Renal cortical epithelial cell (primary cell): ENCODE measurements around the gene PNMA6E. TPM values are rescaled to one million over a fixed set of nuclear protein-coding genes. Genes with fewer than 3 reads are reported as not detected.

Source experiments
- DNase-seq: peaks from one replicate; pipeline ENCODE4 v3.0.0-alpha.2; 2011; ENCODE audit warnings: low read depth
- total RNA-seq: library from RNA; depleted of rRNA; stranded (reverse); fragments of >200 nt; gene quantifications from 2 replicates; pipeline ENCODE4 v1.2.3, GENCODE V29; 2014

Gene PNMA6E
- total RNA-seq, 1 donor from 2014 or later, result 0.05 TPM

- no peak for DNase-seq
These were observed 47.7 kb downstream of the PNMA6E start for GRCh38 chrX:153353416-153353815.

- DNase-seq, result no peak
These were observed 48.3 kb downstream of the PNMA6E start for GRCh38 chrX:153352858-153353257.

GRCh38 chrX:153351981-153352380, 49.2 kb downstream of the PNMA6E start:
- no peak for DNase-seq

DNA sequence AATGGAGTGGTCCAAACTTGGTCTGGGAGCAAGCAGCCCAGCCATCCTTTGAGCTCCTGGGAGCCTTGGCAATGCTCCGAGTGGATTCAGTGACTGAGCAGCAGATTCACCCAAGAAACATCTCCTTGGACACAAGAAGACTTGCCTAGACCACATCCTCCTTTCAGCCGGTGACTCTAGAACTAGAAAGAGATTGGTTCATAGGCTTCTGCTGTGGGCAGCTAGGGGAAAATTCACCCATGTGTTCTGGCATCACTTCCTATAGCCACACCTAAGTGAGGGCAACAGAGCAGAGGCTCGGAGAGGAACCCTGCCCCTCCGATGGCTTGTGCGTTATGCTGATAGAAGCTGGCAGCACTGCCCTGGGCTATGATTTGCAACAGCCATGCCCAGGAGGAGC, 51.2 kb downstream of the PNMA6E start:
- DNase-seq, result no peak

DNA sequence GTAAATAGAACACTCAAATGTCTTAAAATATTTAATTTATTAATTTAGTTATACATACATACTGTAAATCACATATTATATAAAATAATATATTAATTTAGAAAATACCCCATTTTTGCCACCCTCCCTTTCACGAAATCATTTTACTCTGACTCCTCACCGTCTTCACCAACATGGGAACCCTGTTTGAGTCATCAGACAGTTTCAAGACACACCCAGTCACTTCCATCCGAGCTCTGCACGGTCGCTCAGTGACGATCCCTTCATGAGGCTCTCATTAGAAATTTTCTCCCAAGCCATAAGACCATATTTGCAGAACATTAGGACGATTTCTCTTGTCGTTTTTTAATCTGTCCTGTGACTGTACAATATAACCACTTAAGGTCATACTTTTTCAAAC, 52.7 kb downstream of the PNMA6E start:
- no peak for DNase-seq

DNA sequence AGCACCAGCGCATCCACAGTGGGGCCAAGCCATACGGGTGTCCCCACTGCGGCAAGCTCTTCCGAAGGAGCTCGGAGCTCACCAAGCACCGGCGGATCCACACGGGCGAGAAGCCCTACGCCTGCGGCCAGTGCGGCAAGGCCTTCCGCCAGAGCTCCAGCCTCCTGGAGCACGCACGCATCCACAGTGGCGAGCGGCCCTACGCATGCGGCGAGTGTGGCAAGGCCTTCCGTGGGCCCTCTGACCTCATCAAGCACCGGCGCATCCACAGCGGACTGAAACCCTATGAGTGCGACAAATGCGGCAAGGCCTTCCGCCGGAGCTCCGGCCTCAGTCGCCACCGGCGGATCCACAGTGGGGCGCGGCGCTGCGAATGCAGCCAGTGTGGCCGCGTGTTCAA, 53.6 kb downstream of the PNMA6E start:
- no peak for DNase-seq

Other genes starting within 250 kb of the PNMA6E start
- gene MAGEA1, start 222.1 kb downstream of the PNMA6E start, total RNA-seq, result not detected in 2 replicates
- gene PNMA6F, start 79.6 kb downstream of the PNMA6E start, total RNA-seq, result not detected in 2 replicates
- gene ZNF275, start 67.2 kb downstream of the PNMA6E start, total RNA-seq, result 4.3 and 9.5 TPM in 2 replicates
- gene ZFP92, start 10.1 kb upstream of the PNMA6E start, total RNA-seq, result 0.35 and 4.6 TPM in 2 replicates
- gene TREX2, start 44.7 kb upstream of the PNMA6E start, total RNA-seq, result 0.50 TPM in 1 of 2 replicates, not detected in the other
- 6.5 and 14.4 TPM in 2 replicates for gene HAUS7, start 69.2 kb upstream of the PNMA6E start, total RNA-seq
- gene BGN, start 93.6 kb upstream of the PNMA6E start, total RNA-seq, result 0.17 and 6.0 TPM in 2 replicates
- gene ATP2B3, start 116.3 kb upstream of the PNMA6E start, total RNA-seq, result 0.05 TPM in 1 of 2 replicates, not detected in the other
- gene CCNQ, start 197.8 kb upstream of the PNMA6E start, total RNA-seq, result 13.9 and 42.2 TPM in 2 replicates
- gene DUSP9, start 245.9 kb upstream of the PNMA6E start, total RNA-seq, result 1.1 TPM in 1 of 2 replicates, not detected in the other